Naive thymus-derived CD8-positive, alpha-beta T cell (primary cell): ENCODE data around the gene CYP4F2. TPM values are rescaled to one million over a fixed set of nuclear protein-coding genes. Genes with fewer than 3 reads are reported as not detected.
"Not testable (repeated sequence)": the region's sequence is repeated elsewhere in the genome, so short reads cannot be mapped to it uniquely, and the experiment has no call there.

Experiments
- ATAC-seq, 2 donors: fragments of 150-1000 bp; cut with Tn5 transposase in 1 of 2; sonication (Bioruptor Pico), chemical (Tn5 transposase) in 1 of 2; 1 replicate in 1 of 2; 2 replicates in 1 of 2; pipeline ENCODE4 v1.10.0; 2021; ENCODE audit warnings: mild to moderate bottlenecking in 2 of 2, moderate library complexity in 2 of 2
- POLR2A ChIA-PET: fragments of 350-600 bp; sonication (Branson Sonifier 250); formaldehyde crosslinking; loops from one replicate; lab custom pipeline; 2021; ENCODE audit warnings: antibody characterized with exemption; lab: Charles Lee
- DNase-seq, 10 donors: peaks; one replicate each; pipeline versions ENCODE4 v3.0.0 to v3.0.0-alpha.2; 2020 to 2022
- H3K27ac Mint-ChIP-seq, 10 donors: one replicate each; pipeline ENCODE4 v1.8.0; 2020 to 2022; ENCODE audit warnings: mild to moderate bottlenecking in 10 of 10, mixed read lengths in 10 of 10, moderate library complexity in 4 of 10, inconsistent platforms in 1 of 10
- H3K27me3 Mint-ChIP-seq, 5 donors: one replicate each; pipeline ENCODE4 v1.8.0; 2021 to 2022; ENCODE audit warnings: mixed read lengths in 5 of 5
- H3K36me3 Mint-ChIP-seq, 3 donors: one replicate each; pipeline ENCODE4 v1.8.0; 2020 to 2022; ENCODE audit warnings: mixed read lengths in 3 of 3, mild to moderate bottlenecking in 2 of 3, inconsistent platforms in 1 of 3
- H3K4me1 Mint-ChIP-seq, 4 donors: one replicate each; pipeline ENCODE4 v1.8.0; 2021 to 2022; ENCODE audit warnings: mixed read lengths in 4 of 4
- H3K4me3 Mint-ChIP-seq, 10 donors: one replicate each; pipeline ENCODE4 v1.8.0; 2020 to 2022; ENCODE audit warnings: mild to moderate bottlenecking in 10 of 10, mixed read lengths in 10 of 10, moderate library complexity in 6 of 10, inconsistent platforms in 1 of 10
- H3K9me3 Mint-ChIP-seq, 9 donors: one replicate each; pipeline ENCODE4 v1.8.0; 2020 to 2022; ENCODE audit warnings: mixed read lengths in 9 of 9, mild to moderate bottlenecking in 3 of 9, inconsistent platforms in 1 of 9, moderate library complexity in 1 of 9
- polyA plus RNA-seq, 3 donors: library from polyadenylated mRNA; unstranded; fragments of 300-500 nt; fragmentation: Illumina TruSeq; gene quantifications; one replicate each; pipeline ENCODE4 v1.2.3, GENCODE V29; 2021
- total RNA-seq, 8 experiments: library from RNA in 2 of 8; stranded (reverse) in 2 of 8; gene quantifications; one replicate each; pipeline ENCODE4 v1.2.3 and lab custom pipeline; 2021 to 2026

The CYP4F2 gene
- total and polyA plus RNA-seq, 5 experiments from 2014 or later, result not detected

- no peak for DNase-seq
- H3K9me3 Mint-ChIP-seq, result no peaks in the 10 kb centered on the region
- H3K36me3 Mint-ChIP-seq, result no peaks in the 10 kb centered on the region
- H3K27me3 Mint-ChIP-seq, result no peaks in the 10 kb centered on the region
- POLR2A ChIA-PET, result no interaction called here
- ATAC-seq, result no peak
- H3K4me3 Mint-ChIP-seq, result no peak overlapping the region
- peak overlapping the region in 1 of 10 donors; percentile 49 for H3K27ac Mint-ChIP-seq
- H3K4me1 Mint-ChIP-seq, result peaks cover 0 to 3% (median 1%) of the 10 kb centered on the region in 4 donors
These were observed 68.6 kb downstream of the CYP4F2 start for GRCh38 chr19:15829306-15829698.

- H3K27me3 Mint-ChIP-seq, ATAC-seq, POLR2A ChIA-PET, H3K9me3 Mint-ChIP-seq, H3K4me1 Mint-ChIP-seq, H3K36me3 Mint-ChIP-seq, DNase-seq, H3K4me3 Mint-ChIP-seq: not testable (repeated sequence)
- peak overlapping the region in 1 of 10 donors; percentile 49 for H3K27ac Mint-ChIP-seq
These were observed 69.1 kb downstream of the CYP4F2 start for GRCh38 chr19:15828611-15829305.

GRCh38 chr19:15828121-15828610, 69.7 kb downstream of the CYP4F2 start:
- peaks cover 0 to 3% (median 1%) of the 10 kb centered on the region in 4 donors for H3K4me1 Mint-ChIP-seq
- no peak for DNase-seq
- no peaks in the 10 kb centered on the region for H3K9me3 Mint-ChIP-seq
- POLR2A ChIA-PET, result no interaction called here
- ATAC-seq, result no peak
- H3K4me3 Mint-ChIP-seq, result no peak overlapping the region
- no peak overlapping the region for H3K27ac Mint-ChIP-seq
- peaks cover 0 to 2% (median 0%) of the 10 kb centered on the region in 5 donors for H3K27me3 Mint-ChIP-seq
- H3K36me3 Mint-ChIP-seq, result no peaks in the 10 kb centered on the region

Other genes with a start within 250 kb of the CYP4F2 start
- gene CYP4F12, start 225.0 kb downstream of the CYP4F2 start, total RNA-seq, result 1 to 10 TPM; 1.8 to 1.9 TPM
- not detected for gene CYP4F12, start 225.0 kb downstream of the CYP4F2 start, polyA plus RNA-seq
- not detected for gene OR10H2, start 170.1 kb downstream of the CYP4F2 start, total RNA-seq
- not detected for gene OR10H2, start 170.1 kb downstream of the CYP4F2 start, polyA plus RNA-seq
- gene OR10H3, start 160.1 kb downstream of the CYP4F2 start, total RNA-seq, result not detected
- not detected for gene OR10H3, start 160.1 kb downstream of the CYP4F2 start, polyA plus RNA-seq
- not detected for gene OR10H5, start 110.4 kb downstream of the CYP4F2 start, total RNA-seq
- not detected for gene OR10H5, start 110.4 kb downstream of the CYP4F2 start, polyA plus RNA-seq
- not detected for gene OR10H1, start 82.4 kb downstream of the CYP4F2 start, total RNA-seq
- gene OR10H1, start 82.4 kb downstream of the CYP4F2 start, polyA plus RNA-seq, result not detected
- gene CYP4F11, start 36.5 kb upstream of the CYP4F2 start, total RNA-seq, result not detected
- gene CYP4F11, start 36.5 kb upstream of the CYP4F2 start, polyA plus RNA-seq, result not detected
- not detected for gene OR10H4, start 50.9 kb upstream of the CYP4F2 start, total RNA-seq
- gene OR10H4, start 50.9 kb upstream of the CYP4F2 start, polyA plus RNA-seq, result not detected
- gene TPM4, start 178.4 kb upstream of the CYP4F2 start, total RNA-seq, result 10 to 100 TPM; 57.8 to 60.4 TPM
- gene TPM4, start 178.4 kb upstream of the CYP4F2 start, polyA plus RNA-seq, result 10 to 100 TPM; 27.4 to 30.8 (median 29.3) TPM
- 10 to 100 TPM; 66.5 to 88.3 TPM for gene RAB8A, start 213.8 kb upstream of the CYP4F2 start, total RNA-seq
- 10 to 100 TPM; 65.6 to 69.8 (median 66.1) TPM for gene RAB8A, start 213.8 kb upstream of the CYP4F2 start, polyA plus RNA-seq
- gene HSH2D, start 245.6 kb upstream of the CYP4F2 start, total RNA-seq, result 10 to 100 TPM; 20.5 to 25.2 TPM
- gene HSH2D, start 245.6 kb upstream of the CYP4F2 start, polyA plus RNA-seq, result 1 to 10 TPM; 6.5 to 9.8 (median 6.7) TPM